NOMO-1 treated with dmso at 0.1 percent for 144 hours (cell line): ENCODE results near the gene SMYD3.
"Not testable (repeated sequence)": the region's sequence is repeated elsewhere in the genome, so short reads cannot be mapped to it uniquely, and the experiment has no call there.

Experiments used
- DNase-seq: peaks from one replicate; lab custom pipeline; 2025; ENCODE audit not compliant: unreplicated experiment; lab: John Stamatoyannopoulos, UW

The SMYD3 gene

DNA sequence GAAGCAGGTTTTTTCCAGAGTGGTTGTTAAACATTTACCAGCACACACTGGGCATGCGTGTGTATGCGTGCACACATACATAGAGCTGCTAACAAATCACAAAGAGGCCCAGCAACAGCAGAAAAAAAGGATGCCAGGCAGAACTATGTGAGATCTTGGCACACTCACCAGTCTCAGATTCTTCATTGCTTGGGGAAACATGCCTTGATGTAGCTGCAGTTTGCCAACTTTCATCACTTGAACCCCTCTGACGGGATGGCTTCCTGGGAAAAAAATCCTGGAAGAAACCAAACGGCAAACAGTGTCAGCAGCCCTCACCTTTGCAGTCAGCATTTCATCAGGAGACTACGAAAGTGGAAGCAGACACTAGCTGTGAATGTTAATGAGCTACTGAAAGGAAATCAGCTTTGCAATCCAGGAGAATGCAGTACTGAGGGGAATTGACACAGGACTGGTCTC is 743.2 kb downstream of the SMYD3 start:
- DNase-seq = no peak

GRCh38 chr1:245762396-245762910 is 744.6 kb downstream of the SMYD3 start:
- DNase-seq = no peak

DNA sequence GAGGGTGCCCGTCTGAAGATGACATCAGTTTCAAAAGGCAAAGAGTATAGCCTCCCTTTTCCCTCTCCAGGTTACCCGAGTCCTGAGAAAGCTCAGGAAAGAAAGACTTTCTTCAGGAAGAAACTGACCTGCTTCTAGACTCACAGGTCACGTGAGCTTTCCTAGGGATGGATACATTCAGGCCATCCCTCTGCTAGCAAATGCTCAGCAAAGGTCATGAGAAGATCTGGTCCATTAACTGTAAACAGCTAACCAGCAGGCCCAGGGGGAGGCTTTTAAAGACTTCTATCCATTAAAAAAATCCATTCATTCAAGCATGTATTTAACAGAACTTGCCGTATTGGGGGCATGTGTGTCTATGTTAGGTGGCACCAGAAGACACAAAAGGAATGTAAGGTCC is 746.8 kb downstream of the SMYD3 start:
- DNase-seq = no peak

GRCh38 chr1:245754463-245754961 is 752.6 kb downstream of the SMYD3 start:
- no peak for DNase-seq

DNA sequence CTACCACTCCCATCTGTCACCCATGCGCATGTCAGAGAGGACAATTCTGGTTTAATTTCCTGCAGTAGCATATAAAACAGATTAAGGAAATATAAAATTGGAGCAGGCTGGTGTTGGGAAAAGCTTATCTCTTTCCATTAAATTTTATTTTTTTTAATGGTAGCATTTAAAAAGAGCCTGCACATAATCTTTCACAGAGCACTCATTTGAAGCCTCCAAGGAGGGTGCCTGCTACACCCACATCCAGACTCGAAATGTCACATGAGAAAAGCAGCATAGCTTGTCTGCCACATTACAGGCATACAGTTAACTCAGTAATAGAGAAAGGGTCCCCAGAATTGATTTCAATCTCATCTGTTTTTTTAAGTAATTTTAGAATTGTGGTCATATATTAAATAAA is 753.3 kb downstream of the SMYD3 start:
- no peak for DNase-seq

GRCh38 chr1:245752561-245752960 is 754.5 kb downstream of the SMYD3 start:
- no peak for DNase-seq

GRCh38 chr1:245751726-245752470 is 755.2 kb downstream of the SMYD3 start:
- no peak for DNase-seq

DNA sequence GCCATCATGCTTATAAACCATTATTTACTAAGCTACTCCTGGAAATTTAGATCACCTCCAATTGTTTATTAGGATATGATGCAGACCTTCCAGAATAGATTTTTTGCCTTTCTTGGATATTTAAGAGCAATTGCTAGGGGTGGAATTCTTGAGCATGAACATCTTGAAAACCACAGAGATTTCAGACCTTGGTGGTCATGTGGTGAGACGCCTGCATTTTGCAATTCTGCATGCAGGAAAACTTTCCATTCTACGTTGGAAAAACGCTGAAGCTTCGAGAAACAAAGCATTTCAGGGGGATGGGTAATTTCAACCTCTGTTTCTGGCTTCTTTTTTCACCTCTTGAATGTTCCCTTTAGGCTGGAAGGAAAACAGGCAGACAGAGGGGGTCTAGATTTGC is 756.0 kb downstream of the SMYD3 start:
- no peak for DNase-seq

DNA sequence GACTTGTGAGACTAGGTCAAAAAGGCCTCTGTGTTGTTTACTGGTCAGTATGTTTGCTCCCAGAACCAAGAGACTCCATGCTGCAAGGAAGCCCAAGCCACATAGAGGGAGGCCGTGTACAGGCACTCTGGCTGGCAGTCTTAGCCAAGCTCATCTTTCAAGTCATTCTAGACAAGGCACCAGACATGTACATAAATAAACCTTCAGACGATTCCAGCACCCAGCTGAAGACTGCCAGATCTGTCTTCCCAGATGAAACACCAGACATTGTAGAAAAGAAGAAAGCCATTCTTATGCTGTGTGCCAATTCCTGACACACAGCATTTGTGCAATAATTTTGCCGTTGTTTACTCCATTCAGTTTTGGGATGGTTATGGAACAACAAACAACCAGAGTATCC is 756.8 kb downstream of the SMYD3 start:
- no peak for DNase-seq

GRCh38 chr1:245749053-245749452 is 758.0 kb downstream of the SMYD3 start:
- no peak for DNase-seq

DNA sequence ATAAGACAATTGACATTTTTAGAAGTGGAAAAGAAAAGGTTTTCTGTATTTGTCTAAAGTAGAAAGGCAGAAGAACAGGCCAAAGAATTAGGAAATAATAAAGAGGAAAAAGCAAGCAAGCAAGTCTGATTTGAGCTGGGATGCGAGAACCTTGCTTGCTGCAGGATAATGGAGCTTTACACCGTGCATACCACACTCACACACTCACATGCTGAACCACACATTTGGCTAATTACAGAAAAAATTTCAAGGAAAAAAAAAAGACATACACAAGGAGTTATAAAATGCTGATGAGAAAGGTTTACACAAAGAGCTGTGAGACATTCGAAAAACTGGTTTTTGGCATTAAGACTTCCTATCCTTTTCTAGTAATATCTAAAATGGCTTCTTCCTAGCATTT is 758.4 kb downstream of the SMYD3 start:
- no peak for DNase-seq

GRCh38 chr1:245748240-245748639 is 758.8 kb downstream of the SMYD3 start:
- no peak for DNase-seq

DNA sequence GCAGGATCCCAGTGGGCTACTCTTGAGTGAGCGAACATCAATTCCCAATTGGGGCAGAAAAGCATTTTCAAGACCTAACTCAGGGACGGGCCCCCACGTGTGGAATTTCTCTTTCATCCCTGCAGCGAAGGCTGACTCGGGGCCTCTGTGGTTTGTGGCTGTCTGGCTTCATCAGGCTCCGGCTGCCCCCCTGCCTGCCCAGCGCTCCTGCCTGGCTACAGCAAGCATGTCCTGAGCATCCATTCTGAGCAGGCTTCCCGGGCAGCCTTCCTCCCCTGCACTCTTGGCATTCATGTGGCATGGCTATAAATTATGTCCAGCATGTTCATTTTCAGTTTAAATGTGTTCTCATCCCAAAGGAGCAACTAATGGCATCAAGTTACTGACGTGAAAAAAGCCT is 764.2 kb downstream of the SMYD3 start:
- DNase-seq = no peak

DNA sequence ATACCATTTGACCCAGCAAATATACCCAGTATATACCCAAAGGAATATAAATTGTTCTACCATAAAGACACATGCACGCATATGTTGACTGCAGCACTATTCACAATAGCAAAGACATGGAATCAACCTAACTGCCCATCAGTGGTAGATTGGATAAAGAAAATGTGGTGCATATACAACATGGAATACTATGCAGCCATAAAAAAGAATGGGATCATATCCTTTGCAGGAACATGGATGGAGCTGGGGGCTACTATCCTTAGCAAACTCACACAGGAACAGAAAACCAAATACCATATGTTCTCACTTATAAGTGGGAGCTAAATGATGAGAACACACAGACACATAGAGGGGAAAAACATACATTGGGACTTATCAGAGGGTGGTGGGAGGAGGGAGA is 766.7 kb downstream of the SMYD3 start:
- DNase-seq = not testable (repeated sequence)

- DNase-seq = no peak
Measured at GRCh38 chr1:245730801-245731200, 776.3 kb downstream of the SMYD3 start.

DNA sequence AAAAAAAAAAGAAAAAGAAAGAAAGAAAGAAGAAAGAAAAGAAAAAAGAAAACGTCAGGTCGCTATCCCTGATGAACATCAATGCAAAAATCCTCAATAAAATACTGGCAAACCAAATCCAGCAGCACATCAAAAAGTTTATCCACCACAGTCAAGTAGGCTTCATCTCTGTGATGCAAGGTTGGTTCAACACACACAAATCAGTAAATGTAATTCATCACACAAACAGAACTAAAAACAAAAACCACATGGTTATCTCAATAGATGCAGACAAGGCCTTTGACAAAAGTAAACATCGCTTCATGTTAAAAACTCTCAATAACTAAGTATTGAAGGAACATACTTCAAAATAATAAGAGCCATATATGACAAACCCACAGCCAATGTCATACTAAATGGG is 779.0 kb downstream of the SMYD3 start:
- not testable (repeated sequence) for DNase-seq

- no peak for DNase-seq
Measured at GRCh38 chr1:245721488-245721887, 785.6 kb downstream of the SMYD3 start.

DNA sequence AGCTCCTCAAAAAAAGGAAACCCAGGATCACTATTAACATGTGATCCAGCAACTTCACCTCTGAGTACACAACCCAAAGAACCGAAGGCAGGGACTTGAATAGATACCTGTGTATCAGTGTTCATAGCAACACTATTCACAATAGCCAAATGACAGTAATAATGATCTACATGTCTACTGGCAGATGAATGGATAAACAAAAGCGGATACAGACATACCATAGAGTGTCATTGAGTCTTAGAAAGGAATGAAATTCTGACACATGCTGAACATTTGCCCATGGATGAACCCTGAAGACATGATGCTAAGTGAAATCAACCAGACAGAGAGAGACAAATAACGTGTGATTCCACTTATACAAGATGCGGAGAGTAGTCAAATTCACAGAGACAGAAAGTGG is 788.1 kb downstream of the SMYD3 start:
- DNase-seq = no peak

DNA sequence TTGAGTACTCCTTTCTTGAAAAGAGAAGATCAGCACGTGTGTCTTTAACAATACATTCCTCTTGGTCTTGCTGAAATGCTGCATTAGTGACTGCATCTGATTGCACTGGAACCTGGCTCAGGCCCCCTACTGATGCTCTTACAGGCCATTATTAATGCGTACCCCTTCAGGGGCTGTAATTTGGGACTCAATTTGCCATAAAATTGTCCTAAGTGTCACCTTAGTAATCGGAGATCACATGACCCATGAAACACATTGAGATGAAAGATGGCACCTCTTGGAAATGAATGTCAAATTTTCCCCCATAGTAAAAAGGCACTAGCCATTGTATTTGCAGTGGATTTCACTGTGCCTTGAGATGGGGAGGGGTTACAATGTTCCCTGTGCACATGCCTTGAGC is 789.0 kb downstream of the SMYD3 start:
- DNase-seq = no peak

GRCh38 chr1:245717611-245718010 is 789.5 kb downstream of the SMYD3 start:
- DNase-seq = no peak

GRCh38 chr1:245716561-245716960 is 790.5 kb downstream of the SMYD3 start:
- no peak for DNase-seq

- no peak for DNase-seq
Measured at GRCh38 chr1:245715970-245716369, 791.1 kb downstream of the SMYD3 start.

DNA sequence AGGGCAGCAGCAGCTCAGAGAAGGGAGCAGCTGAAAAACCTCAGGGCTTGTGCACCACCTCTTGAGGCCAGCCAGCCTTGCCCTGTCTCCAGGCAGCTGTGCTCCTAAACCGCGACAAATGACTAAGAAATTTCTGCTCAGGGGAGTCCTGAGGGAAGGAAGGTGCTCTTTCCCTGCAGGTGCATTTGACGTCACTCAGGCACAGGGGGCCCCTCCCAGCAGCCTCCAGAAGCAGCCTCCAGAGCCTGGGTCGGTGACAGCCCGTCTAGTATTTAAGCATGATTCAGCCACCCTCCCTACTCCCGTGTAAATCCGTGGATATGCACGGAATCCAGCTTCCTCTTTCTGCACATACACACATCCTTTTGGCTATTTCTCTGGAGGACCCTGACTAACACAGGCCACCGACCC is 791.8 kb downstream of the SMYD3 start:
- DNase-seq = no peak
